ENCODE measurements around the gene ACAD10.

- TF ChIP-seq GATA2 (IDR thresholded peaks at IDR 0.05; ENCODE audit: low read depth, low read length) = no peak
- TF ChIP-seq GATA3 (IDR thresholded peaks at IDR 0.05; ENCODE audit: low read depth, low read length) = no peak
Measured at GRCh38 chr12:111677186-111677585, 8.7 kb upstream of the ACAD10 start.
